Fibroblast of villous mesenchyme (primary cell): ENCODE measurements around the gene ARAP3. TPM values are rescaled to one million over a fixed set of nuclear protein-coding genes. Genes with fewer than 3 reads are reported as not detected.
A peak's percentile ranks its signal among the peaks of the same experiment; 100 is the strongest.

ENCODE experiments used
- DNase-seq: peaks from one replicate; pipeline ENCODE4 v3.0.0-alpha.2; 2010; ENCODE audit warnings: low read depth
- H3K4me3 ChIP-seq: 2 replicates; pipeline ENCODE4 v1.5.1; 2011; ENCODE audit warnings: low read depth, mild to moderate bottlenecking, low read length
- CTCF ChIP-seq: IDR thresholded peaks from 2 replicates; pipeline ENCODE4 v1.5.1; 2012; ENCODE audit warnings: low read depth, mild to moderate bottlenecking, low read length; ENCODE audit not compliant: insufficient read depth
- total RNA-seq: library from RNA; depleted of rRNA; stranded (reverse); fragments of >200 nt; gene quantifications from 2 replicates; pipeline ENCODE4 v1.2.3, GENCODE V29; 2012

Gene ARAP3
- total RNA-seq, 1 donor, result 5.6 TPM

GRCh38 chr5:141647851-141648250 lies 34.2 kb downstream of the ARAP3 start:
- no peak for DNase-seq
- H3K4me3 ChIP-seq, result no peak overlapping the region
- no peak for TF ChIP-seq CTCF

GRCh38 chr5:141647242-141647641 lies 34.8 kb downstream of the ARAP3 start:
- TF ChIP-seq CTCF, result no peak
- no peak for DNase-seq
- H3K4me3 ChIP-seq, result no peak overlapping the region

GRCh38 chr5:141646026-141646425 lies 36.0 kb downstream of the ARAP3 start:
- no peak for DNase-seq
- TF ChIP-seq CTCF, result no peak
- no peak overlapping the region for H3K4me3 ChIP-seq

GRCh38 chr5:141641634-141642267 lies 40.3 kb downstream of the ARAP3 start:
- peak; percentile 43 for TF ChIP-seq CTCF
- no peak overlapping the region for H3K4me3 ChIP-seq
- DNase-seq, result peak; percentile 56

GRCh38 chr5:141640698-141641097 lies 41.3 kb downstream of the ARAP3 start:
- no peak for TF ChIP-seq CTCF
- DNase-seq, result no peak
- no peak overlapping the region for H3K4me3 ChIP-seq

- no peak for DNase-seq
- no peak for TF ChIP-seq CTCF
These were observed 42.0 kb downstream of the ARAP3 start for GRCh38 chr5:141640051-141640415.

More at GRCh38 chr5:141640051-141640415, 42.0 kb downstream of the ARAP3 start:
- no peak overlapping the region for H3K4me3 ChIP-seq
